Liver (tissue), 2 donors: ENCODE results near the gene PIAS1.

Source experiments
- CTCF ChIP-seq: fragments of 150-350 bp; IDR thresholded peaks from 2 replicates; pipeline ENCODE4 v1.5.1; 2017; ENCODE audit warnings: improper control_type of control experiment, low read depth, low read length; ENCODE audit not compliant: missing input control
- REST ChIP-seq: IDR thresholded peaks from 2 replicates; pipeline ENCODE4 v1.6.1; 2016; ENCODE audit warnings: antibody characterized with exemption, mild to moderate bottlenecking
- donor health status: healthy.

- no peak for TF ChIP-seq CTCF
- TF ChIP-seq REST: peak; percentile 47
Observed at GRCh38 chr15:68204776-68205557, 150.9 kb downstream of the PIAS1 start, which contains the start of gene CALML4.
